HepG2 (cell line): Measurements from ENCODE around the gene HMCN2. TPM values are rescaled to one million over a fixed set of nuclear protein-coding genes. Genes with fewer than 3 reads are reported as not detected.

Experiments used
- ATAC-seq: fragments of 200-7000 bp; cut with Tn5 transposase; 3 replicates; pipeline ENCODE4 v1.9.1; 2020; ENCODE audit warnings: mild to moderate bottlenecking, moderate library complexity
- BruUV-seq: library from RNA; stranded (reverse); fragments of 400-500 nt; replicated peaks from 2 replicates; lab custom pipeline; 2021; lab: Mats Ljungman, UMichigan
- CTCF ChIA-PET: fragments of 300-600 bp; formaldehyde crosslinking; extraction: SDS; loops from one replicate; lab custom pipeline; 2021; ENCODE audit warnings: low total read pairs, inconsistent platforms, low intra/inter-chr PET ratio; lab: Yijun Ruan, JAX
- POLR2A ChIA-PET: fragments of 350-600 bp; sonication (Branson Sonifier 250); formaldehyde crosslinking; loops from one replicate; lab custom pipeline; 2020; ENCODE audit warnings: antibody characterized with exemption, inconsistent platforms; lab: Yijun Ruan, JAX
- DNase-seq: peaks from one replicate; pipeline ENCODE4 v3.0.0-alpha.2; 2015; ENCODE audit warnings: low spot score
- FAIRE-seq: peaks from 3 replicates; lab custom pipeline; 2011; peaks lifted over from hg19 to GRCh38; lab: Jason Lieb, UNC
- H2AFZ ChIP-seq: one replicate; pipeline ENCODE4 v1.6.1; 2011; ENCODE audit warnings: low read length, inconsistent platforms
- H3K27ac ChIP-seq: fragments of 300-600 bp; 3 replicates; pipeline ENCODE4 v1.8.0; 2011; ENCODE audit warnings: mixed run types, mild to moderate bottlenecking, mixed read lengths, low read length, inconsistent platforms; ENCODE audit not compliant: insufficient read depth; ENCODE audit errors: extremely low read length
- H3K27me3 ChIP-seq, 2 experiments: fragments of 200-600 bp in 1 of 2; 2 replicates in 1 of 2; 3 replicates in 1 of 2; pipeline versions ENCODE4 v1.6.0 to v1.8.0; 2011; ENCODE audit warnings: low read length in 2 of 2, mild to moderate bottlenecking in 2 of 2, moderate library complexity in 2 of 2, inconsistent platforms in 1 of 2; ENCODE audit not compliant: insufficient read depth in 2 of 2, control insufficient read depth in 1 of 2
- H3K36me3 ChIP-seq, 2 experiments: fragments of 200-600 bp in 1 of 2; replicated peaks in 1 of 2; 2 replicates in 1 of 2; 3 replicates in 1 of 2; pipeline versions ENCODE4 v1.5.1 to v1.8.0; 2011; ENCODE audit warnings: low read length in 2 of 2, inconsistent platforms in 1 of 2; ENCODE audit not compliant: insufficient read depth in 2 of 2, control insufficient read depth in 1 of 2
- H3K4me1 ChIP-seq: 2 replicates; pipeline ENCODE4 v1.5.1; 2012; ENCODE audit warnings: low read length, inconsistent platforms; ENCODE audit not compliant: insufficient read depth
- H3K4me2 ChIP-seq: 2 replicates; pipeline ENCODE4 v1.6.0; 2011; ENCODE audit warnings: low read depth, low read length, inconsistent platforms
- H3K4me3 ChIP-seq, 3 experiments: fragments of 200-600 bp in 1 of 3; sonication (generic), shearing (Covaris generic) in 1 of 3; replicated peaks in 1 of 3; 2 replicates each; pipeline ENCODE4 v1.5.1; 2011 to 2016; ENCODE audit warnings: low read length in 3 of 3, inconsistent platforms in 2 of 3, low read depth in 2 of 3, mild to moderate bottlenecking in 2 of 3, control low read depth in 1 of 3, mixed read lengths in 1 of 3; ENCODE audit not compliant: insufficient read depth in 1 of 3
- H3K79me2 ChIP-seq: one replicate; pipeline ENCODE4 v1.6.1; 2011; ENCODE audit warnings: low read length, inconsistent platforms; ENCODE audit not compliant: insufficient read depth
- H3K9ac ChIP-seq: 2 replicates; pipeline ENCODE4 v1.6.0; 2011; ENCODE audit warnings: mild to moderate bottlenecking, low read depth, low read length, inconsistent platforms; ENCODE audit not compliant: insufficient read depth
- H3K9me3 ChIP-seq: 2 replicates; pipeline ENCODE4 v1.5.1; 2012; ENCODE audit warnings: mild to moderate bottlenecking, low read length
- H4K20me1 ChIP-seq: 2 replicates; pipeline ENCODE4 v1.6.0; 2011; ENCODE audit warnings: inconsistent platforms, mild to moderate bottlenecking, low read length, moderate library complexity; ENCODE audit not compliant: insufficient read depth
- DDIT3 ChIP-seq: sonication (generic); formaldehyde crosslinking; IDR thresholded peaks from 2 replicates; pipeline ENCODE4 v1.4.0; 2020; ENCODE audit warnings: mild to moderate bottlenecking, missing genetic modification reagents
- FOXJ3 ChIP-seq: sonication (generic); formaldehyde crosslinking; IDR thresholded peaks from 2 replicates; pipeline ENCODE4 v1.4.0; 2020; ENCODE audit warnings: missing genetic modification reagents, mild to moderate bottlenecking, borderline replicate concordance
- GMEB2 ChIP-seq: IDR thresholded peaks from 2 replicates; pipeline ENCODE4 v1.6.1; 2016; ENCODE audit warnings: missing biosample characterization, missing genetic modification reagents, low read depth
- GTF3A ChIP-seq: sonication (generic); formaldehyde crosslinking; conservative IDR thresholded peaks from 2 replicates; pipeline ENCODE4 v1.4.0; 2020; ENCODE audit warnings: mild to moderate bottlenecking, missing genetic modification reagents
- KLF6 ChIP-seq: IDR thresholded peaks from 2 replicates; pipeline ENCODE4 v1.8.0; 2016; ENCODE audit warnings: missing biosample characterization, missing genetic modification reagents
- NR2F6 ChIP-seq, 2 experiments: IDR thresholded peaks; 2 replicates each; pipeline ENCODE4 v1.6.1; 2016; ENCODE audit warnings: antibody characterized with exemption in 1 of 2, mild to moderate bottlenecking in 1 of 2
- PAXIP1 ChIP-seq: sonication (generic); formaldehyde crosslinking; conservative IDR thresholded peaks from 2 replicates; pipeline ENCODE4 v1.4.0; 2020; ENCODE audit warnings: mild to moderate bottlenecking, missing genetic modification reagents, moderate library complexity
- SATB2 ChIP-seq: sonication (generic); formaldehyde crosslinking; IDR thresholded peaks from 2 replicates; pipeline ENCODE4 v1.5.0; 2020; ENCODE audit warnings: missing genetic modification reagents
- YEATS4 ChIP-seq: sonication (generic); formaldehyde crosslinking; IDR thresholded peaks from 2 replicates; pipeline ENCODE4 v1.4.0; 2020; ENCODE audit warnings: missing genetic modification reagents, borderline replicate concordance
- ZKSCAN5 ChIP-seq: sonication (generic); formaldehyde crosslinking; IDR thresholded peaks from 2 replicates; pipeline ENCODE4 v1.5.1; 2020; ENCODE audit warnings: mild to moderate bottlenecking, missing genetic modification reagents
- ZNF101 ChIP-seq: sonication (generic); formaldehyde crosslinking; IDR thresholded peaks from 2 replicates; pipeline ENCODE4 v1.4.0; 2020; ENCODE audit warnings: mild to moderate bottlenecking, low read depth, missing genetic modification reagents, borderline replicate concordance
- ZNF12 ChIP-seq: sonication (generic); formaldehyde crosslinking; IDR thresholded peaks from 2 replicates; pipeline ENCODE4 v1.5.0; 2020; ENCODE audit warnings: missing genetic modification reagents
- ZNF331 ChIP-seq: sonication (generic); formaldehyde crosslinking; IDR thresholded peaks from 2 replicates; pipeline ENCODE4 v1.4.0; 2020; ENCODE audit warnings: missing genetic modification reagents
- ZNF335 ChIP-seq: sonication (generic); formaldehyde crosslinking; IDR thresholded peaks from 2 replicates; pipeline ENCODE4 v1.4.0; 2020; ENCODE audit warnings: missing genetic modification reagents
- ZNF512 ChIP-seq: sonication (generic); formaldehyde crosslinking; IDR thresholded peaks from 2 replicates; pipeline ENCODE4 v1.4.0; 2020; ENCODE audit warnings: mild to moderate bottlenecking, missing genetic modification reagents
- ZNF564 ChIP-seq: sonication (generic); formaldehyde crosslinking; IDR thresholded peaks from 2 replicates; pipeline ENCODE4 v1.8.1; 2023; ENCODE audit warnings: mild to moderate bottlenecking, missing genetic modification reagents
- ZSCAN25 ChIP-seq: sonication (generic); formaldehyde crosslinking; IDR thresholded peaks from 2 replicates; pipeline ENCODE4 v1.8.0; 2022; ENCODE audit warnings: mild to moderate bottlenecking, missing genetic modification reagents
- WGBS: methylation state at CpG from one replicate; pipeline ENCODE4 v1.1.6; 2017; ENCODE audit warnings: low lambda C conversion rate; 5-methylcytosine and 5-hydroxymethylcytosine counted together
- in situ Hi-C: cut with HindIII; loops from 2 replicates; pipeline ENCODE4 v1.10.0; 2017; ENCODE audit warnings: low pct_unique_long_range_greater_than_20kb; ENCODE audit not compliant: extremely low pct_ligation_motif_present
- intact Hi-C: fragments of 100-400 bp; cut with micrococcal nuclease; formaldehyde crosslinking; loops from one replicate; pipeline ENCODE4 v1.10.0; 2022; ENCODE audit not compliant: unreplicated experiment
- polyA plus RNA-seq, 8 experiments: library from polyadenylated mRNA; depleted of rRNA in 3 of 8; stranded (reverse) in 7 of 8; unstranded in 1 of 8; fragments of >200 nt; fragmentation: Illumina TruSeq in 4 of 8; extraction: Trizol in 4 of 8; gene quantifications; 2 replicates each; pipeline versions ENCODE4 v1.2.1 to v1.2.3, GENCODE V29; 2011 to 2016; ENCODE audit warnings: low read depth in 4 of 8, missing spikeins in 1 of 8, mixed read lengths in 1 of 8; ENCODE audit not compliant: insufficient read depth in 1 of 8
- total RNA-seq, 5 experiments: library from RNA; depleted of rRNA; stranded (reverse); fragments of >200 nt; fragmentation: Illumina TruSeq; extraction: Trizol; gene quantifications; 2 replicates each; pipeline ENCODE4 v1.2.3, GENCODE V29; 2016; ENCODE audit warnings: low read depth in 1 of 5

HMCN2 gene
- total and polyA plus RNA-seq, 2 of the 13 experiments (the other 11 are each of a cell fraction or from before 2014, with no cell fraction given): 0.09 TPM; not detected in 1

- BruUV-seq: no TSS peak
- TF ChIP-seq YEATS4 (CRISPR knock-in tag) (peak; percentile 30; the same call in 1 of the 2 replicates), KLF6 (CRISPR knock-in tag) (no peak), DDIT3 (CRISPR knock-in tag) (no peak), PAXIP1 (CRISPR knock-in tag) (no peak), ZNF335 (CRISPR knock-in tag) (no peak), ZSCAN25 (CRISPR knock-in tag) (0 out of 2 replicates have a peak, but pooled peaks have one; percentile 39), NR2F6 (IDR thresholded peaks at IDR 0.05) (0 out of 2 replicates have a peak, but pooled peaks have one; percentile 15), NR2F6 (CRISPR knock-in tag; IDR thresholded peaks at IDR 0.05) (no peak), SATB2 (CRISPR knock-in tag) (no peak), GTF3A (no peak), ZNF331 (CRISPR knock-in tag) (no peak), ZNF564 (CRISPR knock-in tag) (no peak), FOXJ3 (CRISPR knock-in tag) (no peak), ZKSCAN5 (CRISPR knock-in tag) (peak; percentile 86), GMEB2 (CRISPR knock-in tag) (no peak), ZNF101 (CRISPR knock-in tag) (no peak), ZNF512 (CRISPR knock-in tag) (no peak), ZNF12 (CRISPR knock-in tag) (no peak)
Observed at GRCh38 chr9:130437011-130437789, 171.6 kb downstream of the HMCN2 start.

More at GRCh38 chr9:130437011-130437789, 171.6 kb downstream of the HMCN2 start:
- FAIRE-seq (no peak), DNase-seq (no peak), ATAC-seq (peak; percentile 34)
- in situ Hi-C loops (no loop called here), intact Hi-C loops (no loop called here)
- peaks cover 45% of the 10 kb centered on the region for H3K4me1 ChIP-seq
- H3K27me3 ChIP-seq: peaks cover 5 to 27% of the 10 kb centered on the region in 2 experiments
- peak overlapping the region; percentile 62 for H3K4me2 ChIP-seq
- no peaks in the 10 kb centered on the region for H3K36me3 ChIP-seq
- no peak overlapping the region for H2AFZ ChIP-seq
- H3K9me3 ChIP-seq: peaks cover 9% of the 10 kb centered on the region; the same call in 1 of the 2 replicates
- H3K9ac ChIP-seq: no peak overlapping the region
- 7% methylated on average over 10 of the region's 15 CpGs for WGBS
- no peak overlapping the region for H3K27ac ChIP-seq
- H3K79me2 ChIP-seq: no peaks in the 10 kb centered on the region
- ChIA-PET CTCF (no interaction called here), POLR2A (no interaction called here)
- H3K4me3 ChIP-seq: peak overlapping the region; percentile 8 to 59 (median 45); a peak in 2 of 6 replicates
- H4K20me1 ChIP-seq: no peaks in the 10 kb centered on the region
